HCT116 (cell line): ENCODE results near the gene PPM1F. TPM values are rescaled to one million over a fixed set of nuclear protein-coding genes. Genes with fewer than 3 reads are reported as not detected.

ENCODE experiments used
- ATAC-seq: fragments of 200-7000 bp; cut with Tn5 transposase; 2 replicates; pipeline ENCODE4 v1.9.1; 2020; ENCODE audit warnings: mild to moderate bottlenecking, moderate library complexity
- BruUV-seq: library from RNA; stranded (reverse); fragments of 400-500 nt; replicated peaks from 2 replicates; lab custom pipeline; 2021; lab: Mats Ljungman, UMichigan
- CTCF ChIA-PET: fragments of 300-600 bp; sonication (Branson Sonifier 250); formaldehyde crosslinking; loops from one replicate; lab custom pipeline; 2021; ENCODE audit warnings: antibody characterized with exemption; lab: Charles Lee
- POLR2A ChIA-PET: fragments of 300-600, 350-600 bp; sonication (Branson Sonifier 250); formaldehyde crosslinking; loops from one replicate; lab custom pipeline; 2021; ENCODE audit warnings: antibody characterized with exemption; lab: Charles Lee
- RAD21 ChIA-PET, 2 experiments: fragments of 300-600 bp; sonication (Branson Sonifier 250); formaldehyde crosslinking; loops; one replicate each; lab custom pipeline; 2023; ENCODE audit warnings: low total read pairs in 2 of 2; ENCODE audit not compliant: uncharacterized antibody in 2 of 2, unreplicated experiment in 2 of 2, low non-redundant PET in 1 of 2; lab: Charles Lee
- DNase-seq: peaks from one replicate; pipeline ENCODE4 v3.0.0-alpha.2; 2010; ENCODE audit warnings: low read depth, low spot score
- H2AFZ ChIP-seq: fragments of 200-600 bp; shearing (Covaris generic), sonication (generic); 2 replicates; pipeline ENCODE4 v1.6.1; 2017; ENCODE audit warnings: low read depth, mixed run types, mixed read lengths, antibody characterized with exemption, low read length; ENCODE audit not compliant: poor library complexity, severe bottlenecking
- H3K27ac ChIP-seq: 2 replicates; pipeline ENCODE4 v1.5.1; 2012; ENCODE audit warnings: low read depth, low read length
- H3K27me3 ChIP-seq: fragments of 200-600 bp; sonication (generic); 2 replicates; pipeline ENCODE4 v1.6.1; 2016; ENCODE audit warnings: mixed run types, low read length, mixed read lengths; ENCODE audit not compliant: insufficient read depth
- H3K36me3 ChIP-seq, 2 experiments: fragments of 200-500 bp in 1 of 2; fragments of 200-600 bp in 1 of 2; sonication (Bioruptor generic) in 1 of 2; sonication (generic) in 1 of 2; 2 replicates each; pipeline versions ENCODE4 v1.5.1 to v1.6.1; 2014 to 2016; ENCODE audit warnings: low read length in 2 of 2, inconsistent platforms in 1 of 2, mixed read lengths in 1 of 2, mixed run types in 1 of 2; ENCODE audit not compliant: insufficient read depth in 2 of 2, control insufficient read depth in 1 of 2
- H3K4me1 ChIP-seq, 2 experiments: fragments of 200-600 bp in 1 of 2; sonication (generic) in 1 of 2; 2 replicates each; pipeline versions ENCODE4 v1.5.1 to v1.6.1; 2012 to 2017; ENCODE audit warnings: low read length in 2 of 2, inconsistent platforms in 1 of 2, mild to moderate bottlenecking in 1 of 2, mixed read lengths in 1 of 2, mixed run types in 1 of 2, moderate library complexity in 1 of 2; ENCODE audit not compliant: insufficient read depth in 2 of 2, control insufficient read depth in 1 of 2
- H3K4me2 ChIP-seq: fragments of 200-600 bp; sonication (generic); 2 replicates; pipeline ENCODE4 v1.6.1; 2017; ENCODE audit warnings: mixed run types, low read length, mixed read lengths
- H3K4me3 ChIP-seq, 2 experiments: fragments of 200-600 bp in 1 of 2; sonication (generic) in 1 of 2; replicated peaks in 1 of 2; 2 replicates each; pipeline ENCODE4 v1.5.1; 2011 to 2016; ENCODE audit warnings: low read length in 2 of 2, control low read depth in 1 of 2, low read depth in 1 of 2, mild to moderate bottlenecking in 1 of 2, mixed read lengths in 1 of 2, mixed run types in 1 of 2
- H3K79me2 ChIP-seq: fragments of 200-600 bp; sonication (generic); 2 replicates; pipeline ENCODE4 v1.6.1; 2017; ENCODE audit warnings: mild to moderate bottlenecking, mixed run types, low read length, moderate library complexity, mixed read lengths; ENCODE audit not compliant: insufficient read depth
- H3K9ac ChIP-seq: fragments of 200-600 bp; sonication (generic); 2 replicates; pipeline ENCODE4 v1.6.1; 2016; ENCODE audit warnings: low read length, mixed read lengths
- H3K9me2 ChIP-seq: fragments of 200-600 bp; sonication (generic), shearing (Covaris generic); 2 replicates; pipeline ENCODE4 v1.6.1; 2017; ENCODE audit warnings: mixed run types, mild to moderate bottlenecking, moderate library complexity; ENCODE audit not compliant: insufficient read depth
- H3K9me3 ChIP-seq, 2 experiments: fragments of 200-500 bp in 1 of 2; fragments of 200-600 bp in 1 of 2; sonication (Bioruptor generic) in 1 of 2; sonication (generic) in 1 of 2; 2 replicates each; pipeline ENCODE4 v1.6.1; 2014 to 2017; ENCODE audit warnings: low read length in 2 of 2, mixed read lengths in 2 of 2, inconsistent platforms in 1 of 2, low read depth in 1 of 2, mild to moderate bottlenecking in 1 of 2, mixed run types in 1 of 2, moderate library complexity in 1 of 2; ENCODE audit not compliant: control insufficient read depth in 1 of 2, insufficient read depth in 1 of 2
- H4K20me1 ChIP-seq: fragments of 200-600 bp; sonication (generic), shearing (Covaris generic); 2 replicates; pipeline ENCODE4 v1.6.1; 2017; ENCODE audit warnings: mixed run types, mild to moderate bottlenecking, moderate library complexity; ENCODE audit not compliant: insufficient read depth
- CBX3 ChIP-seq: IDR thresholded peaks from 2 replicates; pipeline ENCODE4 v1.6.1; 2012; ENCODE audit warnings: low read depth
- CTCF ChIP-seq, 3 experiments: fragments of 200-600 bp in 1 of 3; sonication (generic) in 1 of 3; IDR thresholded peaks in 2 of 3; conservative IDR thresholded peaks in 1 of 3; 2 replicates each; pipeline ENCODE4 v1.5.1; 2012 to 2017; ENCODE audit warnings: low read depth in 2 of 3, low read length in 2 of 3, antibody characterized with exemption in 1 of 3, borderline replicate concordance in 1 of 3, control low read depth in 1 of 3, mild to moderate bottlenecking in 1 of 3, mixed read lengths in 1 of 3, mixed run types in 1 of 3, moderate library complexity in 1 of 3; ENCODE audit not compliant: insufficient read depth in 1 of 3
- EGR1 ChIP-seq: IDR thresholded peaks from 2 replicates; pipeline ENCODE4 v1.6.1; 2012; ENCODE audit warnings: low read depth
- ELF1 ChIP-seq: IDR thresholded peaks from 2 replicates; pipeline ENCODE4 v1.6.1; 2012; ENCODE audit warnings: low read depth, borderline replicate concordance
- EZH2 ChIP-seq: fragments of 200-600 bp; sonication (generic); IDR thresholded peaks from 2 replicates; pipeline ENCODE4 v1.6.1; 2017; ENCODE audit warnings: antibody characterized with exemption, mixed run types
- EZH2phosphoT487 ChIP-seq: fragments of 200-600 bp; IDR thresholded peaks from 2 replicates; pipeline ENCODE4 v1.6.1; 2018; ENCODE audit warnings: antibody characterized with exemption, borderline replicate concordance
- FOSL1 ChIP-seq: IDR thresholded peaks from 2 replicates; pipeline ENCODE4 v1.6.1; 2012; ENCODE audit warnings: low read depth
- JUND ChIP-seq: IDR thresholded peaks from 2 replicates; pipeline ENCODE4 v1.6.1; 2012
- POLR2A ChIP-seq: IDR thresholded peaks from 2 replicates; pipeline ENCODE4 v1.7.0; 2011; ENCODE audit warnings: borderline replicate concordance; ENCODE audit not compliant: insufficient read depth, insufficient read length; ENCODE audit errors: extremely low read depth
- POLR2AphosphoS5 ChIP-seq: IDR thresholded peaks from 2 replicates; pipeline ENCODE4 v1.6.1; 2011; ENCODE audit warnings: mild to moderate bottlenecking, low read depth, low read length, moderate library complexity
- RAD21 ChIP-seq: IDR thresholded peaks from 2 replicates; pipeline ENCODE4 v1.6.1; 2012; ENCODE audit warnings: low read depth, mild to moderate bottlenecking
- SIN3A ChIP-seq: IDR thresholded peaks from 2 replicates; pipeline ENCODE4 v1.6.1; 2012; ENCODE audit warnings: low read depth
- SP1 ChIP-seq: IDR thresholded peaks from 2 replicates; pipeline ENCODE4 v1.6.1; 2012; ENCODE audit warnings: low read depth
- YY1 ChIP-seq: IDR thresholded peaks from 2 replicates; pipeline ENCODE4 v1.6.1; 2011; ENCODE audit warnings: low read length, low read depth, moderate library complexity, mild to moderate bottlenecking; ENCODE audit not compliant: insufficient replicate concordance; ENCODE audit errors: extremely low read depth
- ZFX ChIP-seq: fragments of 450-650 bp; IDR thresholded peaks from 2 replicates; pipeline ENCODE4 v1.6.1; 2017
- ZNF274 ChIP-seq: fragments of 200-500 bp; sonication (Bioruptor generic); IDR thresholded peaks from 2 replicates; pipeline ENCODE4 v1.6.1; 2014; ENCODE audit warnings: mild to moderate bottlenecking, low read depth, low read length, inconsistent platforms
- intact Hi-C: fragments of 100-400 bp; cut with micrococcal nuclease; formaldehyde crosslinking; loops from 2 replicates; pipeline ENCODE4 v1.10.0; 2022
- total RNA-seq: library from RNA; stranded (reverse); gene quantifications from one replicate; pipeline ENCODE4 v1.2.1, GENCODE V29; 2021; ENCODE audit not compliant: unreplicated experiment
- TF ChIP-seq, protein P1 (sequence below): IDR thresholded peaks from 2 replicates; pipeline ENCODE4 v1.6.1; 2012
- TF ChIP-seq, protein P2 (sequence below): IDR thresholded peaks from 2 replicates; pipeline ENCODE4 v1.6.1; 2012; ENCODE audit warnings: low read depth
- TF ChIP-seq, protein P3 (sequence below): IDR thresholded peaks from 2 replicates; pipeline ENCODE4 v1.6.1; 2011; ENCODE audit warnings: mild to moderate bottlenecking, low read length, moderate library complexity; ENCODE audit not compliant: insufficient replicate concordance; ENCODE audit errors: extremely low read depth

The PPM1F gene
- total RNA-seq, 1 experiment from 2014 or later = 27.3 TPM

DNA sequence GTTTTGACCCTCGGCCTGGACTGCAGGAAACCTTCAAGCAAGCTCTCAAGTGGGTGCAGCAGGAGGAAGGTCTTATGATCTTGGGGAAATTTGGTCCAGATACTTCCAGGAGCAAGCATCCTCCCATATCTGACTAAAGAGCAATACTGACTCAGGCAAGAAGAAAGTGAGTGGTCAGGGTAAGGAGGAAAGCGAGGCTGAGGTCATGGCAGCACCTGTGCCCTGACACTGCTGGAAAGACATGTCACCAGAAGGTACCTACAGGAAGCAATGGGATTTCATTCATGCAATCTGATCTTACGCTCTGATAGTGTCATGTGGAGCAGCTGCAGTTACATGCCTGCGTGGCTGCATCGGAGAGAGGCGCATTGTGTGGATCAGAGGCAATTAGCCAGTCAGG lies 36.4 kb upstream of the PPM1F start:
- ATAC-seq (no peak), DNase-seq (no peak)
- Histone ChIP-seq H3K27ac (no peak overlapping the region), H3K27me3 (no peaks in the 10 kb centered on the region), H3K4me3 (no peak overlapping the region), H3K9me2 (no peaks in the 10 kb centered on the region), H3K36me3 (no peaks in the 10 kb centered on the region), H2AFZ (no peak overlapping the region), H3K79me2 (no peaks in the 10 kb centered on the region), H3K9ac (no peak overlapping the region), H4K20me1 (no peaks in the 10 kb centered on the region), H3K4me2 (no peak overlapping the region), H3K4me1 (no peaks in the 10 kb centered on the region), H3K9me3 (no peaks in the 10 kb centered on the region)
- intact Hi-C loops = no loop called here
- ChIA-PET POLR2A (no interaction called here), RAD21 (no interaction called here), CTCF (no interaction called here)
- TF ChIP-seq POLR2AphosphoS5 = no peak
- no peak for TF ChIP-seq POLR2A
- no peak for TF ChIP-seq EZH2phosphoT487
- TF ChIP-seq EGR1 = no peak
- no peak for TF ChIP-seq CTCF (IDR thresholded peaks at IDR 0.05 in 2 of 3, conservative IDR thresholded peaks at IDR 0.05 in 1 of 3; ENCODE audit: borderline replicate concordance in 1 of 3, insufficient read depth in 1 of 3, low read depth in 2 of 3, low read length in 2 of 3)
- TF ChIP-seq ELF1 = no peak
- TF ChIP-seq SP1 = no peak
- TF ChIP-seq RAD21 = no peak
- no peak for TF ChIP-seq EZH2
- TF ChIP-seq SIN3A = no peak
- no peak for TF ChIP-seq YY1
- TF ChIP-seq CBX3 = no peak
- TF ChIP-seq FOSL1 = no peak
- TF ChIP-seq, protein P1, sequence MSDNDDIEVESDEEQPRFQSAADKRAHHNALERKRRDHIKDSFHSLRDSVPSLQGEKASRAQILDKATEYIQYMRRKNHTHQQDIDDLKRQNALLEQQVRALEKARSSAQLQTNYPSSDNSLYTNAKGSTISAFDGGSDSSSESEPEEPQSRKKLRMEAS = no peak
- no peak for TF ChIP-seq ZNF274
- TF ChIP-seq, protein P2, sequence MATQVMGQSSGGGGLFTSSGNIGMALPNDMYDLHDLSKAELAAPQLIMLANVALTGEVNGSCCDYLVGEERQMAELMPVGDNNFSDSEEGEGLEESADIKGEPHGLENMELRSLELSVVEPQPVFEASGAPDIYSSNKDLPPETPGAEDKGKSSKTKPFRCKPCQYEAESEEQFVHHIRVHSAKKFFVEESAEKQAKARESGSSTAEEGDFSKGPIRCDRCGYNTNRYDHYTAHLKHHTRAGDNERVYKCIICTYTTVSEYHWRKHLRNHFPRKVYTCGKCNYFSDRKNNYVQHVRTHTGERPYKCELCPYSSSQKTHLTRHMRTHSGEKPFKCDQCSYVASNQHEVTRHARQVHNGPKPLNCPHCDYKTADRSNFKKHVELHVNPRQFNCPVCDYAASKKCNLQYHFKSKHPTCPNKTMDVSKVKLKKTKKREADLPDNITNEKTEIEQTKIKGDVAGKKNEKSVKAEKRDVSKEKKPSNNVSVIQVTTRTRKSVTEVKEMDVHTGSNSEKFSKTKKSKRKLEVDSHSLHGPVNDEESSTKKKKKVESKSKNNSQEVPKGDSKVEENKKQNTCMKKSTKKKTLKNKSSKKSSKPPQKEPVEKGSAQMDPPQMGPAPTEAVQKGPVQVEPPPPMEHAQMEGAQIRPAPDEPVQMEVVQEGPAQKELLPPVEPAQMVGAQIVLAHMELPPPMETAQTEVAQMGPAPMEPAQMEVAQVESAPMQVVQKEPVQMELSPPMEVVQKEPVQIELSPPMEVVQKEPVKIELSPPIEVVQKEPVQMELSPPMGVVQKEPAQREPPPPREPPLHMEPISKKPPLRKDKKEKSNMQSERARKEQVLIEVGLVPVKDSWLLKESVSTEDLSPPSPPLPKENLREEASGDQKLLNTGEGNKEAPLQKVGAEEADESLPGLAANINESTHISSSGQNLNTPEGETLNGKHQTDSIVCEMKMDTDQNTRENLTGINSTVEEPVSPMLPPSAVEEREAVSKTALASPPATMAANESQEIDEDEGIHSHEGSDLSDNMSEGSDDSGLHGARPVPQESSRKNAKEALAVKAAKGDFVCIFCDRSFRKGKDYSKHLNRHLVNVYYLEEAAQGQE = no peak
- TF ChIP-seq, protein P3, sequence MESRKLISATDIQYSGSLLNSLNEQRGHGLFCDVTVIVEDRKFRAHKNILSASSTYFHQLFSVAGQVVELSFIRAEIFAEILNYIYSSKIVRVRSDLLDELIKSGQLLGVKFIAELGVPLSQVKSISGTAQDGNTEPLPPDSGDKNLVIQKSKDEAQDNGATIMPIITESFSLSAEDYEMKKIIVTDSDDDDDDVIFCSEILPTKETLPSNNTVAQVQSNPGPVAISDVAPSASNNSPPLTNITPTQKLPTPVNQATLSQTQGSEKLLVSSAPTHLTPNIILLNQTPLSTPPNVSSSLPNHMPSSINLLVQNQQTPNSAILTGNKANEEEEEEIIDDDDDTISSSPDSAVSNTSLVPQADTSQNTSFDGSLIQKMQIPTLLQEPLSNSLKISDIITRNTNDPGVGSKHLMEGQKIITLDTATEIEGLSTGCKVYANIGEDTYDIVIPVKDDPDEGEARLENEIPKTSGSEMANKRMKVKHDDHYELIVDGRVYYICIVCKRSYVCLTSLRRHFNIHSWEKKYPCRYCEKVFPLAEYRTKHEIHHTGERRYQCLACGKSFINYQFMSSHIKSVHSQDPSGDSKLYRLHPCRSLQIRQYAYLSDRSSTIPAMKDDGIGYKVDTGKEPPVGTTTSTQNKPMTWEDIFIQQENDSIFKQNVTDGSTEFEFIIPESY = no peak
- TF ChIP-seq ZFX = no peak
- no peak for TF ChIP-seq JUND
- BruUV-seq = no TSS peak
